HG02973 (cell line): Measurements from ENCODE around the gene ABCC4.

ENCODE experiments used
- ATAC-seq: cut with Tn5 transposase; IDR thresholded peaks from one replicate; pipeline ENCODE4 v1.9.1; 2021; ENCODE audit warnings: moderate library complexity; ENCODE audit not compliant: unreplicated experiment

The ABCC4 gene

DNA sequence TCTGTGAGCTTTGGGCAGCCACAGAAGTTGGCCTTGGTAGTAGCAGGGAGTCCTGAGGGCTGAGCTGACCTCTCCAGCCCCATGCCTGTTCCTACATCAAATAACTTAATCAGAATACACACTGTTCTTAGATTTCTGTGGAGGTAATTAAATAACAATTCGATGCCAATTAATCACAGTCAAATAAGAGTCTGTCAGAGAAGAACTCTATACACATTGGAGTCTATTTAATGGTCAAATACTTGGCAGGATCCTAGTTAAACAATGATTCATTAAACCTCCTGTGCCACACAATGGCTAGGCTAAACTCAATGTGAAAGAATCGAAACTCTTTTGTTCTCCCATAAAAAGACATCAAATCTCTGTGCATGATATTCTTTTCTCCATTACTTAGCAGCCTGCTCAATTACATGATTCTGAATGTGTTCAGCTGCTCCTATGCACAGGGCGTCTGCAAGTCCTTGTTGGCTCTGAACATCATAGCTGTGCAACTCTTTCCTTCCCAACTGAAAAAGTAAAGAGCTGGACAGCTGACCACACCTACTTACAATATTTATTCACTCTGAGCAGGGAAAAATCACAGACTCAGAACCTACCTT, 173.1 kb downstream of the ABCC4 start:
- no peak for ATAC-seq

DNA sequence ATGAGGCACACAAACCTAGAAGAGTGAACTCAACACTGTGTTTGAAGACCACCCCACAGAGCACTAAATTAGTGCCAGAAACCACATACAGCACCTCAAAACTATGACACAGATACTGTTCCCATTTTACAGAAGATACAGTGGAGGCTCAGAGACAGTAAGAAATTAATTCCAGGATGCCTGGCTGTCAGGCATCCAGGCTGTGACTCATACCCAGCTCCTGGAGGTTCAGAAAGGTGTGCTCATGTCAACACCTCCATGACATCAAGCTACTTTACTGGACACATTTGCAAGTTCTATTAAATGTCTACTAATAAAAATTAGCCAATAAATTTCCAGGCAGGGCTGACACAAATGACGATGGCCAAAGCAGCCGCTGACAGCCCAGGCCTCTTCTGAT, 176.3 kb downstream of the ABCC4 start:
- no peak for ATAC-seq

DNA sequence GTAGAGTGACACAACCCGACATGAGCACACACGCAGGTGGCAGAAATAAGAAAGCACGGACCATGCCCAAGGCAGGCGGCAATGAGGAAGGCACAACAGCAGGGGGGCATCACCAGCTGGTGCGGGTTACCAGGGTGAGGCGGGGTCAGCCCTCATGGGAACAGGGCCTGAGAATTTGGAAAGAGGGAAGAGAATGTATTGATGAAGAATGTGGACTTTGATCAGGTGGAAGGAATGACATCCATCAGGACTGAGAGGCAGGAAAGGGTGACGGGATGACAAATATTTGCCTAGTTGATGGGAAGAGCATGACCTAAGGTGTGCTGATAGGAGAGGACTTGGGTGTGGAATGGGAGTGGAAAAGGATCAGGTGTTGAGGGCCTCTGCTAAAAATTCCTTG, 177.5 kb downstream of the ABCC4 start:
- no peak for ATAC-seq

DNA sequence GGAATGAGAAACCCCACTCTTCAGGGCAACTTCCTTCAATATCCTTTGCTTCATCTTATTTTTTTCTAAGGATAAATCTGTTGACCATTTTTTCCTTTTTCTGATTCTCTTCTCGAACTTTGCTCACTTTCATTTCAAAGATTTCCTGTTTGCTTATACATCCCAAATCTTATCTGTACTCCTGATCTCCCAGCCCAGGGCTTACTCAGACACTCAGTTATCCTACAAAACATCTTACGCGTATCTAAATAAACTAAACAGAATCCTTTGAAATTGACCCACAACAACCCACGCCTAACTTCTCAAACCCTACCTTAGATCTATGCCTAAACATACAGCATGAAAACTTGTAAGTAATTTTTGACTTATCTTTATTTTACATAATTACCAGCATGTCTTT, 179.2 kb downstream of the ABCC4 start:
- ATAC-seq, result no peak

DNA sequence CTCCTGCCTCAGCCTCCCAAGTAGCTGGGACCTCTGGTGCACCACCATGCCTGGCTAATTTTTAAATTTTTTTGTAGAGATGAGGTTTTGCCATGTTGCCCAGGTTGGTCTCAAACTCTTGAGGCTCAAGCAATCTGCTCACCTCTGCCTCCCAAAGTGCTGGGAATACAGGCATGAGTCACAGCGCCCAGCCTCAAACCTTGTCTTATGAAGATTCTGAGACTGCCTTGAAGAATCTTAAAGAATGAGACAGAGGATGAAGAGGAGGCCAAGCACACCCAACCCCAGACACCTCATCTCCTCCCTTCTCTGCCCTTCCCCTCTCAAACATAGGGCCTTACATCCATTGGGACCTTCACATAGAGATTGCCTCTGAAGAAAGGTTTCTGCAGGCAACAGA, 179.7 kb downstream of the ABCC4 start:
- no peak for ATAC-seq

DNA sequence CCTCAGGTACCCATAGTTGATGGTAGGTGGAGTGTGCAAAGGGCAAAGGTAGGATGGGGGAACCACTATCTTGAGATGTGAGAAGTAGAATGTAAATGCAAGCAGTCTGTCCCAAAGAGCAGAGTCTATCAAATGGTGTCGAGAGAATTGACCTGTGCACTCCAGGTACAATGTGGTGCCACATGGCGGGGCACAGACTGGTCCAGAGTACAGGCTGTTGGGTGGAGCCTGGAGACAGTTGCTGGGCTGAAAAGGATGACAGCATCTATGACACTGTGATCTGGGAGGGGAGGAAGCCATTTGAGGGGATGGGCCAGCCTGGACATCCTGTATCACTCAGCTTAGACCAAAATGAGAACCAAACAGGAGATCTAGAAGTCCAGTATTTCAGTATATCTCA, 180.6 kb downstream of the ABCC4 start:
- no peak for ATAC-seq

DNA sequence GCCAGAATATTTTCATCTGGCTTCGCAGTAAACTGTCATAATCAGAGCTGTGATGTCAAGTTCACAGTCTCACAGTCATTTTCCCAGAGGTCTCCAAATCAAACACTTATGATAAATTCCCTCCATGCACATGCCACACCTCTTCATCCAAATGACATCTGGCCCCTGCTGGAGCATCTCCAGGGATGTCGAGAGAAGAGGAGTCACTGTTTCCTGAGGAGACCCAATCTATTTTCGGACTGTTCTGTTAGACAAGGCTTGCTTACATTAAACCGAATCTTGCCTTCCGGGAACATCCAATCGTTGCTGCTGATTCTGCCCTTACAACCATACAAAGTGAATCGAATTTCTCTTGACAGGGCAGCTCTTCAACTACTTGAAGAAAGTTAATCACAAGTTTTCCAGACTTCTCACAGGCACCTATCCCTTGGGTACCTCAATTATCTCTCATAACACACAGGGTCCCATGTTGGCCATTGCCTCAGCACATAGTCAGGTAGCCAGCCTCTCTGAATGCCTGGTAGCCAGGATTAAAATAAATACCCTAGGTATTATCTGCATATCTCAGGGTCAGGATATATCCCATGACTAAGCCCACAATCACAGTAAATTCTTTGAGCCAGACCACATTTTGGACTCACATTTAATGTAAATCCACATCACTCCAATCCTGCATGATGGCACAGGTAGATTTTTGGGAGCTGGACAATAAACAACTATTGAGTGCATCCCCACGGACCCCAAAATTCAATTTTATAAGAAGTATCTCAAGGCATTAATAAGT, 182.5 kb downstream of the ABCC4 start:
- no peak for ATAC-seq

DNA sequence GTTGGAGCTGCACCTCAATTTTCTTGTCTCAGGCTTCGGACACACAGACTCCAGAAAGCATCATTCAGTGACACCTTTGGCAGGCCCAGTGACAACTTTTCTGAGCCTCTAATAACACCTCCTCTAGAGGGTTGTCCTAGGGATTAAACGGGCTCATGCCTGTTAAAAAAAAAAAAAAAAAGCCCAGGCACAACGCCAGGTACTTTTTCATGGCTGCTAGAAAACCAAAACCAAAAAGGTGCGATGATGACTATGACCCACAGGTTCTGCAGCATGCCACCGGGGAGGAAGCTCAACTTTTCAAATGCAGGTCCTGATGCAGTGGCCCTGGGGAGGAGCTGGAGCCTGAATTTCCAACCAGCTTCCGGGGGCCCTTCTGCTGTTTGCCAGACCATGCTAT, 184.2 kb downstream of the ABCC4 start:
- ATAC-seq, result no peak

DNA sequence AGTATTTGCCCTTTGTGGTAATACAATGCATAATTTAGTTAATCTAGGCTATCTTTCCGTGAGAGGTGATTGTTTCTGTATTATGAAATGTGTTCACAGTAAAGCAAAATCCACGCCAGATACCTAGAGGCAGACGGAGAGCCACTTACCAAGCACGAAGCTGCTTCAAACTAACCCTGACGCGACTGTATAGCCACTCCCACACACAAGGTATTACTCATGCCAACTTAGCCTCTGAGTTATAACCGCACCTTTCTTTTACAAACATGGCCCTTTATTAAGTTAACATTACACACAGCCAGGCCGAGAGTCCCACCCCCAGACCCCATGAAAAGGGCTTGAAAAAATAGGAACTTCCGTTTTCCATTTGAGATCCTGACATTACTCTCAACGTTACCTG, 185.7 kb downstream of the ABCC4 start:
- no peak for ATAC-seq

DNA sequence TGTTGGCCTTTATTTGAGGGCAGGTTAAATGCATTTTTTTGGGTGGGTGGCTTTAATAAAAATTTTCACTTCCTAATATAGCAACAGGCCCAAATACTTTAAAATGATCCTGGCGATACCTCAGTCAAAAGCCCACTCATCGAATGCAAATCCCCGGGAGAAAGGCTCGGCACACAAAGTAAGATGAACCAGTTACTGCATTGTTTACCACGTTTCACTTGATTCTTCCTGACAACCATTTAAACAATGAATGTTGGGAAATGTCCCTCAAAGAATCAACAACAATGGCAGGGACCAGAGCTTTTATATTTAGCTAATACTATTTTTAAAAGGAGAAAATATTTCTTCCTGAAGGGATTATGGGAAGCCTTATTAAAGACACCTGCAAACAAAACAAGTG, 187.7 kb downstream of the ABCC4 start:
- ATAC-seq, result no peak

DNA sequence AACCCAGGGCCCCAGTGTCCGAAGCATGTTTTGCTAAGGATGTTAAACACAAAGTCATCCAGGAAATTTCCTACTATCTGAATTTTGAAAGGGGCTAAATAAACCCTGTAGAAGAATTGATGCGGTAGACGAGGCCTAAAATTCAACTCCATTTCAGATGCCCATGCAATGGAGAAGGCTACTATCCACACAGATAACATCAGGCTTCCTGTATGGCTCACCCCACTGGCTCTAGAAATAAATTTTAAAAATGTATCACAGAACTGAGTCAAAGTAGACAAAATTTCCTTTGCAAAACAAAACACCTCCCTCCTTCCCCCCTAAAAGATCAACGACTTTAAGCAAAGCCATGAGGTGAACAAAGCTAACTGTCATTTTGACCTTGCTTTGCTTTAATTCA, 188.4 kb downstream of the ABCC4 start:
- ATAC-seq, result no peak

DNA sequence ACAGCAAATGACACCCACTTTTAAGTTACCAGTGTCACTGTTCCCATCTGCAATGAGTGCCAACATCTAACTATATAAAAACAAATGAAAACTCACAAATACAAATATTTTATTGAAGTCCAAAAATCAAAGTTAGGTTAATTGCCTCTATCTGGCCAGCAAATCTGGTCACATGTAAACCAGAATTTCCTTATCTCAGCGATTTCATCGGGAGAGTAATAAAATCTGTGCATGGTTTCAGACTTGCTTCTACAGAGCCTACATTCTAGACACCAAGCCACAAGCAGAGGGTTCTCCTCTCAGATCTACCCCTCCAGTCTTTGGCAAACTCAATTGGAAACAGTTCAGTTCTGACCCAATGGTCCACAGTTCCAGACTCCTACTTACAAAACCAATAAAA, 189.6 kb downstream of the ABCC4 start:
- ATAC-seq, result no peak

DNA sequence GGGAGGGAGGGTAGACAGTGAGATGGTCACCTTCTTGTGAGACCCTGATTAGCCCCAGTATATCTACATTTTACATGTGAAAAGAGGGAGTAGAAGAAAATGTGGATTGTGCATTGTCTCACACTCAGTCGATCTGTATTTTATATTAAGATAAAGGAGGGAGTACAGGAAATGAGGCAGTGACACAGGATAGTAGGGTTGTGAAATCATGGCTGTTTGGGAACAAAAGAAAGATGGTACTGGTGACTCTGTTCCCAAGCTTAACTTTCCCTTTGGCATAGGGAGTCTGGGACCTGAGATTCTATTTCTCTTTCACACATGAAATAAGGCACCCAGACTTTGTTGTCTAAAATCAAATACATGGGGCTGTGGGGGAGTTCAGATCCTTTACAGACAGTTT, 194.7 kb downstream of the ABCC4 start:
- no peak for ATAC-seq

DNA sequence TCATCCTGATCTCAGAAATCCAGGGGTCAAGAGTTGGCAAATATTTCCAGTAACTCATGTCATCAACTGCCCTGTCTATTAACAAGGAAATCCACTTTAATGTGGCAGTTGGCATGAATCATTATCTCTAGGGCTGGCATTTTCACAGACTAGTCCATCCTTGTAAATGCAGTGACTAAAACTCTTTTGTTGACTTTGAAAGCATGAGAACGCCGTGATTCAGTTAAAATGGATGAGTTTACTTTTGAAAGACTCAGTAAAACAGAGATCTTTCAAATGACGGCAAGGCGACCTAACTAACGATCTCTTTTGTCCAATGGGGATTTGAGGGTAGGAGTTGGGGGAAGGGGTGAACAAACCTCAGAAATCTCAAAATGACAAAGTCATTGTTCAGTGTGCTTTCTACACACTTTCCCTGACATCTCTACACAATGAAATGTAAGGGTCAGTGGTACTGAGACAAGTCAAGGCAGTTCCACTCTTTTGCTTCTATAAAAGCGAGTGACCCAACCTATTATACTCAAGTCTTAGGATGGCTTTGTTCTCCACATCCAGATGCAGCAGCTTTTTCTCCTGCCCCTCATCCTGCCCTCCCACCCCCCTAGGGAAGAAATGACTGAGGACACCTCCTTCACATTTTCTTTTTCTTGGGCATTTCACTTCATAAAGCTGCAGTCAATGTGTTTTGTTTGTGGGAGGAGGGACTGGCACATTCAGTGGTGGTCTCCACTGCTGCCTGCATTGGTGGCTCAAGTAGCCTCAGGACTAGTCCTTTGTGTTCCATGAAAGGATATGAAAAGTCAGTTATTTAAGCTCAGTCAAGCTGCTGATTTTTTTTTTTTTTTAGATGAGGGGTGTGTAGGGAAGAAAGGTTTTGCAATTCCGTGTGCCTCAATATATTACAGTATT, 200.5 kb downstream of the ABCC4 start:
- no peak for ATAC-seq

DNA sequence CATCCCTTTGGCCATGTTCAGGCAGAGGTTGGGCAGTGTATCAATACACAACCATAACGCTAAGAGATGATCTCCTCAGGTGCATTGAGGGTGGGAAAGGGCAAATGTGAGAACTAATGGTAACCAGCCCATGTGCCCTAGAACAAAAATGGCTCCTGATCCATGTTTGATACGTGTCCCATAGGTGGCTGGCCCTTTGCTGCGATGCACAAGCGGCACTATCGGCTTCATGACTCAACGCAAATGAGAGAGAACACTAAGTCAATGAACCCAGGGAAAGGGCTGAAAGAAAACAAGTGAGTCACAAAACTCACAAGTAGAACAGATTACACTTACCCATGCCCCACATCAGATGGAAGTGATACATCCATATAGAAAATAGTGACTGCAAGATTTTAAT, 201.7 kb downstream of the ABCC4 start:
- ATAC-seq, result no peak

DNA sequence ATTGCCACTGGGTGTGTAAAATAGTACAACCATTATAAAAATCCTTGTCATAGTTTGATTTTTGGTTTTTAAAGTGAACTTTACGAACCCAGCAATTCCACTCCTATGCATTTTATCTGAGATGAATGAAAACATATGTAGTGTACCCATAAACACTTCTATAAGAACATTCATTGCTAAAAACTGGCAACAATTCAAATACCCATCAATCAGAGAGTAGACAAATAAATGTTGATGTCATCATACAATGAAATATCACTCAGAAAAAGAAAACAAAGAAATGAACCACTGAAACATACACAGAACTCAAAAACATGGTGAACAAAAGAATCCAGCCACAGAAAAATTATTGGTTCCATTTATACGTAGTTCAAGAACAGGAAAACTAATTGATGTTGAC, 202.3 kb downstream of the ABCC4 start:
- ATAC-seq, result no peak

DNA sequence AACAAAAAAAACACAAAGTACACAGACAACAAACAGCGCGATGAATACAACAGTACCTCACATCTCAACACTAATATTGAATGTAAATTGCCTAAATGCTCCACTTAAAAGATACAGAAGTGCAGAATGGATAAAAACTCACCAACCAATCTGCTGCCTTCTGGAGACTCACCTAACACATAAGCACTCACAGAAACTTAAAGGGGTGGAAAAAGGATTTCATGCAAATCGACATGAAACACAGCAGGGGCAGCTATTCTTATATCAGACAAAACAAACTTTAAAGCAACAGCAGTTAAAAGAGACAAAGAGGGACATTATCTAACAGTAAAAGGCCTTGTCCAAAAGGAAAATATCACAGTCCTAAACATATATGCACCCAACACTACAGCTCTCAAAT, 209.5 kb downstream of the ABCC4 start:
- no peak for ATAC-seq

DNA sequence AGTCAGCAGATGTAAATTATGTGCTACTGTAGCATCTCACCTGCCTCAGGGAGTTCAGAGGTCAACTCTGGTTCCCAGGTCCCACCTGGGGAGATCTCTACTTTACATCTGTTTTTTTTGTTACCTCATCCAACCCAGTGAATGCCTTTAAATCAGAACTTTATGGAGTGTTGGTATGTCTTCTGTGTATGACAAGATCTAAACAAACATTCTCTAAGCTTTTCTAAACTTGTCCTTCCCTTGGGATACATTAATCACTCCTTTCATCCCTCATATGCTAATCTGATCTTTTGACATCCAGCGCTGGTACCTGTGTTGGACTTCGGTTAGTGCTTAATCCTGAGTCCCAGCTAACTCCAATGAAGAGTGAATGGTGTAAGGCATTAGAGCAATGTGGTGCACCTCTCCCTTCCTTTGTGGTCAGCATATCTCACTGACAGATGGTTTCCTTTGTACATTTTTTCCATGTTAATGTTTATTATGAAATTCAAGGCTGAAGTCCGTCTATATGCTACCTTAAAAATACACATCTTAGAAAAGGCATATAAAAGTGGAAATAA, 213.4 kb downstream of the ABCC4 start:
- ATAC-seq, result no peak

DNA sequence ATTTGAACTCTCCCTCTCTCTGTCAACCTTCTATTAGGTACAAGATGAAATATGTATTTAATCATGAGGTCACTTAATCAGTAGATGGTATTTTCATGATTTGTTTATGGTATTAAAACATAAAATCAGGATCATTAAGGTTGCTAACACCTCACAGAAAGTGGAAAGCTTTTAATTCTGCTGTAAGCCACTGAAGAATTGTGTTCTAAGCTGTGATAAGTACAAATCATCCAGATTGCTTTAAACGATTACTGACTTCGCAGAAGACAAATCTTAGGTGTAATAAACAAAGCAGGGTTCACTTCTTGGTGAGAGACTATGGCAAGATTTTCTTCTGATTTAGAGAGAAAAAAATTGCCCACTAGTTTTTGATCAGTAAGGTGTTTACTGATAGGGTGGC, 214.5 kb downstream of the ABCC4 start:
- no peak for ATAC-seq

DNA sequence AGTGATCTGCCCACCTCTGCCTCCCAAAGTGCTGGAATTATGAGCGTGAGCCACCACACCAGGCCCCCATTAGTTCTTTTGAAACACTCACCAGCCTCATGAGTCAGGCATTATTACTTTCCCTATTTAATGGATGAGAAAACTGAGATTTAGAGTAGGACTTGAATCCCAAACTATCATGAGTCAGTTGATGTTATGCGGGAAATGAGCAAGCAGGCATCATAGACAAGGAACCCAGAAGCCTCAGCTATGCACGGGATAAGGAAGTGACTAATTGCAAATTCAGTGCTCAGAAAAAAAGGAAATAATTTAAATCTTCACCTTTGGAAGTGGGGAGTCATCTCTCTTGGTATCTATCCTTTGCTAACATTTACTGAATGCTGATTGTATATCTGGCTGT, 217.5 kb downstream of the ABCC4 start:
- ATAC-seq, result no peak

DNA sequence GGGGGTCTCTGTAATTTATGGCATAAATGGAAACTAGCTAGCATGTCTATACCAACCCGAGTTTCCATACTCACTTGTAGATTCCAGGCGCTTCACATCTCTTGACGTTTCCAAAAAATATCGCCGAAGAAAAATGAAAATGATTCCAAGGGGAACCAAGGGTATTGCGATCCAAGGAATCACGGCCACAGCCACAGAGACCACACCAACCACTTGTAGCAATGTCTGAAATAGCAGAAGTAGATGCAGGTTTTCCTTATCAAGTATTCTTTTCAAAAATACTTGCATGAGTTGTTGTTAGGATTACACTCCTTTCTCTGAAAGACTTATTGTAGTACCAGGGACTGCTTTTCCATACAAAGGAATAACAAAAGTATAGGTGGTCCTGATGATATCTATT, 218.2 kb downstream of the ABCC4 start:
- no peak for ATAC-seq

DNA sequence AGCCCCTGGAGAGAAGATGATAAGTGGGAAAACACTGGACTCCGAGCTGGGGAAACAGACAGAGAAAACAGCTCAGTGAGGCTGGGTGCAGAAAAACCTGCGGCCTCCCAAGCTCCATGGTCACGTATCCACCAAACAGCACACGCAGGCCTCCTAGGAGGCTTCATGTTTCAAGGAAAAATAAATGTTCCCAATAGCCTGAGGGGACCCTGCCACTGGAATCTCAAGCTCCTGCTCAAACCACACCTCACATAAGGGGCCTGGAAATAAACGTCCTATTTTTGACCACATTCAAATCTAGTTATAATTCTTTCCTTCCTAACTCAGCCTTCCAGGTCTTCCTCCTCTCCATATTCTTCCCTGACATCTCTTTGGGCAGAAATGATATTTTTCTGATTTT, 225.7 kb downstream of the ABCC4 start:
- ATAC-seq, result no peak
